Vagina (tissue), 2 donors: Measurements from ENCODE around the gene SARS1. TPM values are rescaled to one million over a fixed set of nuclear protein-coding genes. Genes with fewer than 3 reads are reported as not detected.
"Not testable (repeated sequence)": the region's sequence is repeated elsewhere in the genome, so short reads cannot be mapped to it uniquely, and the experiment has no call there.

Experiments
- DNase-seq, 2 donors: peaks; one replicate each; pipeline ENCODE4 v3.0.0-alpha.2; 2017; ENCODE audit errors: extremely low spot score in 2 of 2
- H3K27ac ChIP-seq: fragments of 200-600 bp; sonication (generic); one replicate; pipeline ENCODE4 v1.5.1; 2019
- H3K27me3 ChIP-seq: fragments of 200-600 bp; sonication (generic); one replicate; pipeline ENCODE4 v1.5.1; 2019
- H3K36me3 ChIP-seq, 2 donors: fragments of 200-600 bp; sonication (generic); one replicate each; pipeline ENCODE4 v1.5.1; 2017 to 2019
- H3K4me1 ChIP-seq: fragments of 200-600 bp; sonication (generic); one replicate; pipeline ENCODE4 v1.5.1; 2019
- H3K4me3 ChIP-seq, 2 donors: fragments of 200-600 bp; sonication (generic); 1 replicate in 1 of 2; 2 replicates in 1 of 2; pipeline ENCODE4 v1.5.1; 2016 to 2019
- H3K9me3 ChIP-seq: fragments of 200-600 bp; sonication (generic); one replicate; pipeline ENCODE4 v1.5.1; 2019
- POLR2A ChIP-seq, 2 donors: fragments of 450-650 bp; IDR thresholded peaks; one replicate each; pipeline ENCODE4 v1.6.1; 2017; ENCODE audit warnings: antibody characterized with exemption in 2 of 2, mild to moderate bottlenecking in 2 of 2, moderate library complexity in 2 of 2
- POLR2AphosphoS5 ChIP-seq, 2 donors: sonication (generic); formaldehyde crosslinking; IDR thresholded peaks; one replicate each; pipeline ENCODE4 v1.9.0; 2017; ENCODE audit warnings: antibody characterized with exemption in 2 of 2, mild to moderate bottlenecking in 2 of 2, low read depth in 1 of 2; ENCODE audit not compliant: insufficient read depth in 1 of 2
- intact Hi-C: fragments of 100-400 bp; cut with DNase I; formaldehyde crosslinking; loops from one replicate; pipeline ENCODE4 v1.15.1; 2023
- total RNA-seq: library from RNA; depleted of rRNA; stranded (reverse); fragments of >200 nt; gene quantifications from one replicate; pipeline ENCODE4 v1.2.3, GENCODE V29; 2016
- TF ChIP-seq, protein P1 (sequence below), 3 experiments: fragments of 450-650 bp in 2 of 3; fragments of 200-600 bp in 1 of 3; sonication (generic) in 1 of 3; IDR thresholded peaks; one replicate each; pipeline ENCODE4 v1.5.1; 2017 to 2019; ENCODE audit warnings: antibody characterized with exemption in 3 of 3, mild to moderate bottlenecking in 2 of 3, moderate library complexity in 2 of 3

The SARS1 gene
- total RNA-seq, 1 donor from 2014 or later = 135 TPM

DNA sequence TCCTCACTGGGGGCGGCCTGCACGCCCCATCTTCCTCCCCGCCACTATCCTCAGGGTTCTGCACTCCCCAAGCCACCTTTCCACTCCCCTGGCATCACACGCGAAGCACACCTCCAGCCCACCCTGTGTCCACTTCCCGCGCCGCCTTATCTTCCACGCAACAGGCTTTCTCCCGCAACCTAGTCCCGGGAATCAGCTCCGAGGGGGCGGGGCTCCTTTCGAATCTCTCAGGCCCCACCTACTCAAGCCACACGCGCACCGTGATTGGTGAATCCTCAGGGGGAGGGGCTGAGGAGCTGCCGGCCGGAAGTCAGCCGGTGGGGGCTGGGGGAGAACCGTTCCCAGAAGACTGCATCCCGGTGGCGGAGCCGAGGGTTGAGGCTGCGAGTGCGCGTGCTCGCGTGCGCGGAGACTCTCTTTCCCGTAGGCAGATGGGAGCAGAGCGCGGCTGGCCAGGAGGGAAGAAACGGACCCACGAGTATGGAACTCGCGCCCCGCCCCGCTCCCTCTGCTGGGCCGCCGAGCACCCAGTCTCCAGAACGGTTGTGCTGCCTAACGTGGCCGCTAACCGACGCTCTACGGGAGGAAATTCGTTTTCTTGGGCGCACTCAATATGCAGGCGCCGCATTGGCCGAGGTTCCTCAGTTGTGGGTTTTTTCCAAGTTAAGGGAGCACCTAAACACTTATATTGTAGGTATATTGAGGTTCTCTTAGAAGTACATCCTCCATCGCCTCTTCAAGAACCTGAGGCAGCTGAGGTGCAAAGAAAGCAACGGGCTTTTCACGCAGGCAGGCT is 69.4 kb downstream of the SARS1 start, which contains the start of gene PSRC1:
Gene PSRC1, minus strand, starts transcription at position 194 of the 796 bp plus-strand sequence.
- no peaks in the 10 kb centered on the region for H3K36me3 ChIP-seq
- intact Hi-C loops = no loop called here
- DNase-seq = peak; percentile 96 to 98
- no peaks in the 10 kb centered on the region for H3K9me3 ChIP-seq
- peak within 1 kb of the TSS; percentile 78 for H3K27ac ChIP-seq
- TF ChIP-seq POLR2A (IDR thresholded peaks at IDR 0.05) (peak in 1 of 2 donors; percentile 61), POLR2AphosphoS5 (IDR thresholded peaks at IDR 0.05; ENCODE audit: insufficient read depth in 1 of 2, low read depth in 1 of 2) (peak; percentile 86 to 96)
- TF ChIP-seq, protein P1, sequence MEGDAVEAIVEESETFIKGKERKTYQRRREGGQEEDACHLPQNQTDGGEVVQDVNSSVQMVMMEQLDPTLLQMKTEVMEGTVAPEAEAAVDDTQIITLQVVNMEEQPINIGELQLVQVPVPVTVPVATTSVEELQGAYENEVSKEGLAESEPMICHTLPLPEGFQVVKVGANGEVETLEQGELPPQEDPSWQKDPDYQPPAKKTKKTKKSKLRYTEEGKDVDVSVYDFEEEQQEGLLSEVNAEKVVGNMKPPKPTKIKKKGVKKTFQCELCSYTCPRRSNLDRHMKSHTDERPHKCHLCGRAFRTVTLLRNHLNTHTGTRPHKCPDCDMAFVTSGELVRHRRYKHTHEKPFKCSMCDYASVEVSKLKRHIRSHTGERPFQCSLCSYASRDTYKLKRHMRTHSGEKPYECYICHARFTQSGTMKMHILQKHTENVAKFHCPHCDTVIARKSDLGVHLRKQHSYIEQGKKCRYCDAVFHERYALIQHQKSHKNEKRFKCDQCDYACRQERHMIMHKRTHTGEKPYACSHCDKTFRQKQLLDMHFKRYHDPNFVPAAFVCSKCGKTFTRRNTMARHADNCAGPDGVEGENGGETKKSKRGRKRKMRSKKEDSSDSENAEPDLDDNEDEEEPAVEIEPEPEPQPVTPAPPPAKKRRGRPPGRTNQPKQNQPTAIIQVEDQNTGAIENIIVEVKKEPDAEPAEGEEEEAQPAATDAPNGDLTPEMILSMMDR (IDR thresholded peaks at IDR 0.05) = peak in 2 of 3 experiments; percentile 30 to 36
- H3K4me3 ChIP-seq = peak within 1 kb of the TSS; percentile 58 to 60
- no peaks in the 10 kb centered on the region for H3K27me3 ChIP-seq
- H3K4me1 ChIP-seq = peaks cover 20% of the 10 kb centered on the region

DNA sequence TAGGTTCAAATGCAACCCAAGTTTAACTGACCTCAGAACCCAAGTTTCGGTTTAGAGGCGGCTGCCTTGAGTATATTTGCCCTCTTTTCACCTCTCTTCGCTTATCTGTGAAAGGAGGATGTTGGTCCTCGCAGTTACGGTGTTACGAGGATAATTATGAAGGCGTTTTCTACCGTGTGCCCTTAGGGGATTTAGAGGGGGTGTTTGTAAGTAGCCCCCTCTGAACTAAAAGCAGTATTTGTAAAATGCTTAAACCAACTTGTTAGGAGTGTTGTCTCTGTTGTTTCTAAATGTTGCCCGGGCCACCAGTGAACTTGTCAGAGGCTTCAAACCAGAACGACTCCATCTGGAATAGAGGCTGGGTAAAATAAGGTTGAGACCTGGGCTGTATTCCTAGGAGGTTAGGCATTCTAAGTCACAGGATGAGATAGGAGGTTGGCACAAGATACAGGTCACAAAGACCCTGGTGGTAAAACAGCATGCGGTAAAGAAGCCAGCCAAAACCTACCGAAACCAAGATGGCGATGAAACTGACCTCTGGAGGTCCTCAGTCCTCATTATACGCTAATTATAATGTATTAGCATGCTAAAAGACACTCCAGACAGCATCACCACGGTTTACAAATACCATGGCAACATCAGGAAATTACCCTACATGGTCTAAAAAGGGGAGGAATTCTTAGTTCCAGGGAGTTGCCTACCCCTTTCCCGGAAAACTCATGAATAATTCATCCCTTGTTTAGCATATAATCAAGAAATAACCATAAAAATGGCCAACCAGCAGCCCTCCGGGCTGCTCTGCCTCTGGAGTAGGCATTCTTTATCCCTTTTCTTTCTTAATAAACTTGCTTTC is 70.3 kb downstream of the SARS1 start:
- peaks cover 20% of the 10 kb centered on the region for H3K4me1 ChIP-seq
- H3K27me3 ChIP-seq = no peaks in the 10 kb centered on the region
- no peaks in the 10 kb centered on the region for H3K9me3 ChIP-seq
- no peak for TF ChIP-seq POLR2A (IDR thresholded peaks at IDR 0.05)
- TF ChIP-seq, protein P1 (IDR thresholded peaks at IDR 0.05) = no peak
- peak overlapping the region; percentile 78 for H3K27ac ChIP-seq
- no peaks in the 10 kb centered on the region for H3K36me3 ChIP-seq
- intact Hi-C loops = no loop called here
- DNase-seq = no peak
- peak overlapping the region; percentile 58 to 60 for H3K4me3 ChIP-seq

DNA sequence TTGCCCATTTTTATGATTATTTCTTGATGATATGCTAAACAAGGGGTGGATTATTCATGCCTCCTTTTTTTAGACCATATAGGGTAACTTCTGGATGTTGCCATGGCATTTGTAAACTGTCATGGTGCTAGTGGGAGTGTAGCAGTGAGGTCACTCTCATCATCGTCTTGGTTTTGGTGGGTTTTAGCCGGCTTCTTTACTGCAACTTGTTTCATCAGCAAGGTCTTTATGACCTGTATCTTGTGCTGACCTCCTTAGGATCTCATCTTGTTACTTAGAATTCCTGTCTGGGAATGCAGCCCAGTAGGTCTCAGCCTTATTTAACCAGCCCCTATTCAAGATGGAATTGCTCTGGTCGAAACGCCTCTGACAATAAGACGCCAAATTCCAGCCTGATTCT is 73.0 kb downstream of the SARS1 start:
- DNase-seq, H3K4me3 ChIP-seq, intact Hi-C loops, H3K9me3 ChIP-seq, H3K27ac ChIP-seq, H3K27me3 ChIP-seq, H3K36me3 ChIP-seq: not testable (repeated sequence)
- peaks cover 17% of the 10 kb centered on the region for H3K4me1 ChIP-seq

Other genes with a start within 250 kb of the SARS1 start
- gene WDR47, start 171.8 kb upstream of the SARS1 start, total RNA-seq = 14.7 TPM
- gene TAF13, start 137.9 kb upstream of the SARS1 start, total RNA-seq = 28.7 TPM
- gene TMEM167B, start 123.2 kb upstream of the SARS1 start, total RNA-seq = 17.2 TPM
- 0.25 TPM for gene ELAPOR1, start 99.8 kb upstream of the SARS1 start, total RNA-seq
- gene CELSR2, start 35.6 kb downstream of the SARS1 start, total RNA-seq = 38.5 TPM
- 5.4 TPM for gene PSRC1, start 69.2 kb downstream of the SARS1 start, total RNA-seq
- gene MYBPHL, start 93.1 kb downstream of the SARS1 start, total RNA-seq = not detected
- gene SORT1, start 184.0 kb downstream of the SARS1 start, total RNA-seq = 30.7 TPM
- 23.1 TPM for gene PSMA5, start 212.5 kb downstream of the SARS1 start, total RNA-seq